AG04449 (cell line): Measurements from ENCODE around the gene RELCH.

Experiments
- CTCF ChIA-PET: fragments of 350-600 bp; formaldehyde crosslinking; extraction: SDS; loops from one replicate; lab custom pipeline; 2021; ENCODE audit warnings: antibody characterized with exemption; lab: Yijun Ruan, JAX
- POLR2A ChIA-PET: fragments of 400-600, 350-600 bp; formaldehyde crosslinking; extraction: SDS; loops from one replicate; lab custom pipeline; 2020; ENCODE audit warnings: antibody characterized with exemption, inconsistent platforms; lab: Yijun Ruan, JAX
- DNase-seq: peaks from one replicate; pipeline ENCODE4 v3.0.0-alpha.2; 2010; ENCODE audit warnings: low read depth, low spot score
- H3K4me3 ChIP-seq: 2 replicates; pipeline ENCODE4 v1.5.1; 2011; ENCODE audit warnings: low read depth, mild to moderate bottlenecking, control low read depth, low read length
- TF ChIP-seq, protein P1 (sequence below): IDR thresholded peaks from one replicate; pipeline ENCODE4 v1.5.1; 2011; ENCODE audit warnings: mild to moderate bottlenecking, moderate library complexity, low read length, control low read depth, inconsistent platforms; ENCODE audit not compliant: insufficient read depth; ENCODE audit errors: missing control alignments

The RELCH gene

DNA sequence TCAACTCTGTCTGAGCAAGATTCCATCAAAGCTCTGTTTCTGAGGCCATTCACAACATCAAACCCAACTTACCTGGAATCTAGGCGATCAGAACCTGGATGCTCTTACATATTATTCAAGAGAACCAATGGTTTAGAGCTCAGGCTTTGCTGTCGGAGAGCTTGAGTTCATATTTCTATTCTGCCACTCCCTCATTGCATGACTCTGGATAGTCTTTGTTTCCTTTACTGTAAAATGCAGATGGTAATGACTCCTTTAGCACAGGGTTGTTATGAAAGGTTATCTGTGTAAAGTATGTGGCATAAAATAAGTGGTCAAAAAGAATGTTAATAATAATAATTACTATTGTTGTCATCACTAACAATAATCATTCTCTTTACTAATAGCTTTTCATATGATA lies 12.6 kb downstream of the RELCH start:
- DNase-seq, result no peak
- TF ChIP-seq, protein P1, sequence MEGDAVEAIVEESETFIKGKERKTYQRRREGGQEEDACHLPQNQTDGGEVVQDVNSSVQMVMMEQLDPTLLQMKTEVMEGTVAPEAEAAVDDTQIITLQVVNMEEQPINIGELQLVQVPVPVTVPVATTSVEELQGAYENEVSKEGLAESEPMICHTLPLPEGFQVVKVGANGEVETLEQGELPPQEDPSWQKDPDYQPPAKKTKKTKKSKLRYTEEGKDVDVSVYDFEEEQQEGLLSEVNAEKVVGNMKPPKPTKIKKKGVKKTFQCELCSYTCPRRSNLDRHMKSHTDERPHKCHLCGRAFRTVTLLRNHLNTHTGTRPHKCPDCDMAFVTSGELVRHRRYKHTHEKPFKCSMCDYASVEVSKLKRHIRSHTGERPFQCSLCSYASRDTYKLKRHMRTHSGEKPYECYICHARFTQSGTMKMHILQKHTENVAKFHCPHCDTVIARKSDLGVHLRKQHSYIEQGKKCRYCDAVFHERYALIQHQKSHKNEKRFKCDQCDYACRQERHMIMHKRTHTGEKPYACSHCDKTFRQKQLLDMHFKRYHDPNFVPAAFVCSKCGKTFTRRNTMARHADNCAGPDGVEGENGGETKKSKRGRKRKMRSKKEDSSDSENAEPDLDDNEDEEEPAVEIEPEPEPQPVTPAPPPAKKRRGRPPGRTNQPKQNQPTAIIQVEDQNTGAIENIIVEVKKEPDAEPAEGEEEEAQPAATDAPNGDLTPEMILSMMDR, result no peak
- no peak overlapping the region for H3K4me3 ChIP-seq
- ChIA-PET CTCF (interaction anchor here (0.8 to 4.9 kb wide), 4 partner anchors 12 to 617 kb away, joined by 3 to 22 read pairs (median 3); partner anchors contain the start of gene RELCH), POLR2A (no interaction called here)

DNA sequence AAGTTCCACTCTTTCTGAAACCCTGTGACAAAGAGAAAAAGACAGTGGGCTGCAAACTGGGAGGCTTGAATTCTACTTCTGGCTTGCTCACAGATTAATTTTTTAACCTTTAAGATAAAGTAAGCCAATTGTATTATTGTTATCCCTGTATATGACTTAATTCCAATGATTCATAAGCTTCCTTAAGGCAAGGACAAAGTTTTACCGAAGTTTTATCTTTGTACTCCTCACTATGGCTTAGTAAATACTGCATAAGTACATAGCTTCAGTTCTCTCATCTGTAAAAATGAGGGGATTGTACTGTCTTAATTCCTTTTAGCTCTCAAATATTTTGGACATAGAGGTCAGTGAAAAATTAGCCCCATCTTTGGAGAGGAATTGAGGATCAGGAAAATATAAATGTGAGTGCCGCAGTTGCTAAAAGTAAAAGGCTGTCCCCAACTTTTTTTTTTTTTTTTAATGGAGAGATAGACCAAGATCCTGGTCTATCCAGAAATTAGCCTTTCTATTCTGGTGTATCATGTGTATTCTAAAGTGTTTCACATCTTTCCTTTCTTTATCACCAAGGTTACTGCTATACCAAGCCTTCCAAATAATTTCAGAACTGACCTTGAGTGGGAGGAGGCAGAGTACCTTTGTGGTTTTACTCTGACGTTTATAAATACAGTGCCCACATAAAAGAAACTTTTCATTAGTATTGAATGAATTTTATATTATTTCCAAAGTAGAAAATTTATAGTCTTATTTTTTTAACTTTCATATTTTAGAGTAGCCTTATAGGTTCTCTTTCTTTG lies 13.3 kb downstream of the RELCH start:
- CTCF ChIA-PET, result interaction anchor here (0.8 to 4.9 kb wide), 4 partner anchors 13 to 618 kb away, joined by 3 to 22 read pairs (median 3); partner anchors contain the start of gene RELCH
- no peak for DNase-seq
- TF ChIP-seq, protein P1, result no peak
- POLR2A ChIA-PET, result no interaction called here
- H3K4me3 ChIP-seq, result no peak overlapping the region

DNA sequence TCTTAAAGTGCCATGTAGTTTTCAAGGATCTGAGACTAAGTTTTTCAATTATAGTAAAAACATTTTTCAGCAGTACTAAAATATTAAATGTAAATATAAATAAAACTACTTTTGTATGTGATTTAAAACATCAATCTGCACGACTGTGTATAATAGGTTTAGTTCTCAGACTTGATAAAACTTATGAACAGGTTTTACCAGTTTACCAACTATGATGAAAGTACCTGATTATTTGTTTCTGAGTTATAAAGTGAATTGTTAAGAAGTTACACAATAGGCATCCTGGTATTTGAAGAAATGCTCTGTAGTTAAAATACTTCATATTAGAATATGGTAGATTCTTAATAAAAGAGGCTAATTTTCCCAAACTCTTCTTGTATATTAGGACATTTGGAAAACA lies 14.8 kb downstream of the RELCH start:
- TF ChIP-seq, protein P1, result no peak
- CTCF ChIA-PET, result interaction anchor here (1.7 to 2.4 kb wide), 2 partner anchors 12 to 48 kb away, joined by 4 to 12 read pairs; no protein-coding TSS in a partner anchor
- no peak for DNase-seq
- POLR2A ChIA-PET, result no interaction called here
- H3K4me3 ChIP-seq, result no peak overlapping the region

DNA sequence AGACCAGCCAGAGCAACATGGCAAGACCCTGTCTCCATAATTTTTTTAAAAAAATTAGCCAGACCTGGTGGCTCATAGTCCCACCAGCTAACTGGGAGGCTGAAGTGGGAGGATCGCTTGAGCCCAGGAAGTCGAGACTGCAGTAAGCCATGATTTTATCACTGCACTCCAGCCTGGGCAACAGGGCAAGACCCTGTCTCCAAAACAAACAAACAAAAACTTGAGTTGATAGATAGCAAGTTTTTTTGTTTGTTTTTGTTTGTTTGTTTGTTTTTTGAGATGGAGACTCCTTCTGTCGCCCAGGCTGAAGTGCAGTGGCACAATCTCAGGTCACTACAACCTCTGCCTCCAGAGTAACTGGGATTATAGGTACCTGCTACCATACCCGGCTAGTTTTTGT lies 18.8 kb downstream of the RELCH start:
- H3K4me3 ChIP-seq, result no peak overlapping the region
- no peak for DNase-seq
- TF ChIP-seq, protein P1, result no peak
- CTCF ChIA-PET, result interaction anchor here (0.7 kb wide), 1 partner anchor 115 kb away, joined by 3 read pairs; no protein-coding TSS in a partner anchor
- POLR2A ChIA-PET, result no interaction called here

DNA sequence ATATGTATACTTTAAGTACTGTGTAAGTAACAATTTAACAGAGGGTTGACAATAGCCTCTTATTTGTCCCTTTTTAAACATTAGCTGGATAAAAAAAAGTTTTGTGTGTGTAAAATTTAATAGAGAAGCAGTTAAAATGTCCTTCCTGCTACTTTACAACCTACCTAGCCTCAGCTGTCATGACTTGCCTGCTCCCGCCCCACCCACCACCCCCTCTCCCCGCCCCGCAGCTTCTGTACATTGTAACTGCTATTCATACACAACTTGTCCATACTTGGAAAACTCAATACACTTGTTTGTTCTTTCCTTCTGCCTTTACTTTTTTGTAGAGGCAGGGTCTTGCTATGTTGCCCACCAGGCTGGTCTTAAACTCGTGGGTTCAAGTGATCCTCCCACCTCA lies 19.5 kb downstream of the RELCH start:
- POLR2A ChIA-PET, result no interaction called here
- TF ChIP-seq, protein P1, result no peak
- DNase-seq, result no peak
- CTCF ChIA-PET, result no interaction called here
- H3K4me3 ChIP-seq, result no peak overlapping the region

DNA sequence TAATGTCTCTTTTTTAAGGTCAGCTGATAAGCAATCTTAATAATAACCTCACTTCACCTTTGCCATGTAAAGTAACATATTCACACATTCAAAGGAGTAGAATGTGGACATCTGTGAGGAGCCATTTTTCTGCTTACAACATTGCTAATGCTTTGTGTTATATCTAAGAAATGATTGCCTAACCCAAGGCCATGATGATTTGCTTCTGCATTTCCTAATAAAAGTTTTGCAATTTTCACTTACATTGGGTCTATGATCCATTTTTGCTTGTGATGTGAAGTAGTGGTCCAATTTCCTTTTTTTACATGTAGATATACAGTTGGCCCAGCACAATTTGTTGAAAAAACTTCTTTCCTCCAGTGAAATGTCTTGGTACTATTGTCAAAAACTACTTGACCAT lies 22.0 kb downstream of the RELCH start:
- TF ChIP-seq, protein P1, result no peak
- DNase-seq, result no peak
- H3K4me3 ChIP-seq, result no peak overlapping the region
- CTCF ChIA-PET, result no interaction called here
- POLR2A ChIA-PET, result no interaction called here
